NCI-H345 treated with DMSO at 0.1 percent for 48 hours (cell line): ENCODE data around the gene CDS1.
"Not testable (repeated sequence)": the region's sequence is repeated elsewhere in the genome, so short reads cannot be mapped to it uniquely, and the experiment has no call there.

Experiments used
- DNase-seq: peaks from one replicate; lab custom pipeline; 2025; ENCODE audit not compliant: unreplicated experiment; lab: John Stamatoyannopoulos, UW

Gene CDS1

GRCh38 chr4:84669201-84669600 lies 86.3 kb downstream of the CDS1 start:
- no peak for DNase-seq

GRCh38 chr4:84672177-84672576 lies 89.2 kb downstream of the CDS1 start:
- no peak for DNase-seq

GRCh38 chr4:84673475-84674240 lies 90.7 kb downstream of the CDS1 start:
- DNase-seq: no peak

- no peak for DNase-seq
Observed at GRCh38 chr4:84677093-84677492, 94.2 kb downstream of the CDS1 start.

- no peak for DNase-seq
Observed at GRCh38 chr4:84677995-84678394, 95.1 kb downstream of the CDS1 start.

- no peak for DNase-seq
Observed at GRCh38 chr4:84678976-84679744, 96.2 kb downstream of the CDS1 start.

- no peak for DNase-seq
Observed at GRCh38 chr4:84680956-84681355, 98.0 kb downstream of the CDS1 start.

GRCh38 chr4:84681486-84682274 lies 98.8 kb downstream of the CDS1 start:
- no peak for DNase-seq

GRCh38 chr4:84682661-84683060 lies 99.7 kb downstream of the CDS1 start:
- not testable (repeated sequence) for DNase-seq

GRCh38 chr4:84683064-84683850 lies 100.3 kb downstream of the CDS1 start:
- no peak for DNase-seq

- no peak for DNase-seq
Observed at GRCh38 chr4:84684361-84684760, 101.4 kb downstream of the CDS1 start.

- no peak for DNase-seq
Observed at GRCh38 chr4:84685105-84685504, 102.2 kb downstream of the CDS1 start.

GRCh38 chr4:84688605-84689004 lies 105.7 kb downstream of the CDS1 start:
- DNase-seq: no peak

- no peak for DNase-seq
Observed at GRCh38 chr4:84689197-84689596, 106.3 kb downstream of the CDS1 start.

GRCh38 chr4:84690481-84690880 lies 107.6 kb downstream of the CDS1 start:
- DNase-seq: no peak

GRCh38 chr4:84691170-84691691 lies 108.3 kb downstream of the CDS1 start:
- DNase-seq: no peak

- no peak for DNase-seq
Observed at GRCh38 chr4:84691800-84692199, 108.9 kb downstream of the CDS1 start.

- no peak for DNase-seq
Observed at GRCh38 chr4:84697159-84697558, 114.2 kb downstream of the CDS1 start.

GRCh38 chr4:84697615-84698201 lies 114.8 kb downstream of the CDS1 start:
- DNase-seq: no peak

GRCh38 chr4:84699001-84699671 lies 116.2 kb downstream of the CDS1 start:
- DNase-seq: no peak
